C1 segment of cervical spinal cord (tissue), 14 donors: ENCODE measurements around the gene RNF187.

Experiments used
- DNase-seq, 14 donors: peaks; one replicate each; lab custom pipeline; 2025; lab: John Stamatoyannopoulos, UW

Gene RNF187

GRCh38 chr1:228544021-228544850 is 57.1 kb downstream of the RNF187 start:
- DNase-seq = no peak

- no peak for DNase-seq
These were observed 57.9 kb downstream of the RNF187 start for GRCh38 chr1:228544921-228545591.
